HK-2 (cell line): ENCODE data around the gene USP19.
A peak's percentile ranks its signal among the peaks of the same experiment; 100 is the strongest.

Source experiments
- DNase-seq: peaks from one replicate; pipeline ENCODE4 v3.0.0-alpha.2; 2018; ENCODE audit not compliant: unreplicated experiment

The USP19 gene

GRCh38 chr3:49098910-49099630, 21.6 kb downstream of the USP19 start:
- no peak for DNase-seq

GRCh38 chr3:49098429-49098828, 22.2 kb downstream of the USP19 start:
- DNase-seq, result peak; percentile 9

- DNase-seq, result peak; percentile 93
Observed at GRCh38 chr3:49093853-49094767, 26.5 kb downstream of the USP19 start, which contains the start of gene QRICH1. QRICH1 (minus strand) TSS chr3:49094071; CDS start chr3:49077017, 17,054 bp downstream.

GRCh38 chr3:49092938-49093852, 27.4 kb downstream of the USP19 start:
- peak; percentile 62 for DNase-seq

DNA sequence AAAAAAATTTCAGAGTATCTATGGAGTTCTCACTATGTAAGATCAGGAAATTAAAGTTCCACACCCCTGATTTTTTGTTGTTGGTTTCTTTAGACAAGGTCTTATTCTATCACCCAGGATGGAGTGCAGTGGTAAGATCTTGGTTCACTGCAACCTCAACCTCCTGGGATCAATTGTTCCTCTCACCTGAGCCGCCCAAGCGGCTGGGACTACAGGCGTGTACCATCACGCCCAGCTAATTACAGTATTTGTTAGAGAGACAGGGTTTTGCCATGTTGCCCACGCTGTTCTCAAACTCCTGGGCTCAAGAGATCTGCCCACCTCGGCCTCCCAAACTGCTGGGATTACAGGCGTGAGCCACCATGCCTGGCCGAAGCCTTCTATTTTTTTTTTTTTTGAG, 39.2 kb downstream of the USP19 start:
- DNase-seq, result no peak

DNA sequence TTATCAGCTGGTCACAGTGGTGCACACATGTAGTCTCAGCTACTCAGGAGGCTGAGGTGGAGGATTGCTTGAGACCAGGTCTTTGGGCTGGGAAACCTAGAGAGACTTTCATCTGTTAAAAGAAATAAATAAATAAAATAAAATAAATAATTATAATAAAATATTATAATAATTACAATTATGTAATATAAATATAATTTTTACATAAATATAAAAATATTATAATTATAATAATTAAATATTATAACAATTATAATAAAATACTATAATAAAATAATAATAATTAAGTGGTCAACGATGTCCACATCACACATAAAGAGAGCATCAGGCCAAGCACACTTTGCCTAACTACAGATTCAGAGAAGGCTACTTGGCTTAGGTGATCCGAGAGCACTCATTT, 41.4 kb downstream of the USP19 start:
- no peak for DNase-seq

- no peak for DNase-seq
Observed at GRCh38 chr3:49076646-49077045, 44.0 kb downstream of the USP19 start.

- no peak for DNase-seq
Observed at GRCh38 chr3:49076116-49076515, 44.5 kb downstream of the USP19 start.
